Measurements from ENCODE around the gene KRTAP4-2.

KRTAP4-2 gene

GRCh38 chr17:41212524-41213169 lies 34.6 kb upstream of the KRTAP4-2 start:
- Histone ChIP-seq H3K27ac (replicated peaks) (no peak overlapping the region), H3K27me3 (ENCODE audit: insufficient read depth, poor library complexity, severe bottlenecking) (peaks cover 3% of the 10 kb centered on the region), H3K4me3 (replicated peaks; ENCODE audit: insufficient read depth, low read length) (no peak overlapping the region)
- TF ChIP-seq SPI1 (IDR thresholded peaks at IDR 0.05; ENCODE audit: borderline replicate concordance, low read depth) = no peak
- no peak for TF ChIP-seq GABPA (IDR thresholded peaks at IDR 0.05; ENCODE audit: low read depth)
- no peak for TF ChIP-seq REST (IDR thresholded peaks at IDR 0.05; ENCODE audit: insufficient replicate concordance, low read depth)
- no peak for TF ChIP-seq POLR2AphosphoS5 (IDR thresholded peaks at IDR 0.05; ENCODE audit: low read depth)
- no peak for TF ChIP-seq CTCF (IDR thresholded peaks at IDR 0.05; ENCODE audit: insufficient read depth, low read length)
- no peak for DNase-seq (ENCODE audit: low read depth in 1 of 2, low spot score in 1 of 2)

- no peak overlapping the region for H3K4me3 ChIP-seq (replicated peaks; ENCODE audit: insufficient read depth, low read length)
- H3K27me3 ChIP-seq (ENCODE audit: insufficient read depth, poor library complexity, severe bottlenecking) = peaks cover 7% of the 10 kb centered on the region
- no peak for TF ChIP-seq GABPA (IDR thresholded peaks at IDR 0.05; ENCODE audit: low read depth)
- DNase-seq (ENCODE audit: low read depth in 1 of 2, low spot score in 1 of 2) = no peak
- no peak overlapping the region for H3K27ac ChIP-seq (replicated peaks)
These were observed 33.9 kb upstream of the KRTAP4-2 start for GRCh38 chr17:41211845-41212466.

- DNase-seq (ENCODE audit: low read depth in 1 of 2, low spot score in 1 of 2) = no peak
- H3K27ac ChIP-seq (replicated peaks) = no peak overlapping the region
- no peak overlapping the region for H3K4me3 ChIP-seq (replicated peaks; ENCODE audit: insufficient read depth, low read length)
- TF ChIP-seq CTCF (IDR thresholded peaks at IDR 0.05; ENCODE audit: insufficient read depth, low read length) (no peak), POLR2AphosphoS5 (IDR thresholded peaks at IDR 0.05; ENCODE audit: low read depth) (no peak), SPI1 (IDR thresholded peaks at IDR 0.05; ENCODE audit: borderline replicate concordance, low read depth) (no peak), REST (IDR thresholded peaks at IDR 0.05; ENCODE audit: insufficient replicate concordance, low read depth) (no peak), GABPA (IDR thresholded peaks at IDR 0.05; ENCODE audit: low read depth) (no peak)
- no peaks in the 10 kb centered on the region for H3K27me3 ChIP-seq (ENCODE audit: insufficient read depth, poor library complexity, severe bottlenecking)
These were observed 21.5 kb upstream of the KRTAP4-2 start for GRCh38 chr17:41199421-41200078.

GRCh38 chr17:41196068-41196467 lies 18.0 kb upstream of the KRTAP4-2 start:
- Histone ChIP-seq H3K27ac (replicated peaks) (no peak overlapping the region), H3K4me3 (replicated peaks; ENCODE audit: insufficient read depth, low read length) (no peak overlapping the region), H3K27me3 (ENCODE audit: insufficient read depth, poor library complexity, severe bottlenecking) (no peaks in the 10 kb centered on the region)
- DNase-seq (ENCODE audit: low read depth in 1 of 2, low spot score in 1 of 2) = no peak
- TF ChIP-seq GABPA (IDR thresholded peaks at IDR 0.05; ENCODE audit: low read depth) (no peak), REST (IDR thresholded peaks at IDR 0.05; ENCODE audit: insufficient replicate concordance, low read depth) (no peak)
